HepG2 (cell line): ENCODE data around the gene DUS1L. TPM values are rescaled to one million over a fixed set of nuclear protein-coding genes. Genes with fewer than 3 reads are reported as not detected.
A peak's percentile ranks its signal among the peaks of the same experiment; 100 is the strongest.

ENCODE experiments used
- ATAC-seq: fragments of 200-7000 bp; cut with Tn5 transposase; 3 replicates; pipeline ENCODE4 v1.9.1; 2020; ENCODE audit warnings: mild to moderate bottlenecking, moderate library complexity
- BruUV-seq: library from RNA; stranded (reverse); fragments of 400-500 nt; replicated peaks from 2 replicates; lab custom pipeline; 2021; lab: Mats Ljungman, UMichigan
- CTCF ChIA-PET: fragments of 300-600 bp; formaldehyde crosslinking; extraction: SDS; loops from one replicate; lab custom pipeline; 2021; ENCODE audit warnings: low total read pairs, inconsistent platforms, low intra/inter-chr PET ratio; lab: Yijun Ruan, JAX
- POLR2A ChIA-PET: fragments of 350-600 bp; sonication (Branson Sonifier 250); formaldehyde crosslinking; loops from one replicate; lab custom pipeline; 2020; ENCODE audit warnings: antibody characterized with exemption, inconsistent platforms; lab: Yijun Ruan, JAX
- DNase-seq: peaks from one replicate; pipeline ENCODE4 v3.0.0-alpha.2; 2015; ENCODE audit warnings: low spot score
- FAIRE-seq: peaks from 3 replicates; lab custom pipeline; 2011; peaks lifted over from hg19 to GRCh38; lab: Jason Lieb, UNC
- H2AFZ ChIP-seq: one replicate; pipeline ENCODE4 v1.6.1; 2011; ENCODE audit warnings: low read length, inconsistent platforms
- H3K27ac ChIP-seq: fragments of 300-600 bp; 3 replicates; pipeline ENCODE4 v1.8.0; 2011; ENCODE audit warnings: mixed run types, mild to moderate bottlenecking, mixed read lengths, low read length, inconsistent platforms; ENCODE audit not compliant: insufficient read depth; ENCODE audit errors: extremely low read length
- H3K27me3 ChIP-seq, 2 experiments: fragments of 200-600 bp in 1 of 2; 2 replicates in 1 of 2; 3 replicates in 1 of 2; pipeline versions ENCODE4 v1.6.0 to v1.8.0; 2011; ENCODE audit warnings: low read length in 2 of 2, mild to moderate bottlenecking in 2 of 2, moderate library complexity in 2 of 2, inconsistent platforms in 1 of 2; ENCODE audit not compliant: insufficient read depth in 2 of 2, control insufficient read depth in 1 of 2
- H3K36me3 ChIP-seq, 2 experiments: fragments of 200-600 bp in 1 of 2; replicated peaks in 1 of 2; 2 replicates in 1 of 2; 3 replicates in 1 of 2; pipeline versions ENCODE4 v1.5.1 to v1.8.0; 2011; ENCODE audit warnings: low read length in 2 of 2, inconsistent platforms in 1 of 2; ENCODE audit not compliant: insufficient read depth in 2 of 2, control insufficient read depth in 1 of 2
- H3K4me1 ChIP-seq: 2 replicates; pipeline ENCODE4 v1.5.1; 2012; ENCODE audit warnings: low read length, inconsistent platforms; ENCODE audit not compliant: insufficient read depth
- H3K4me2 ChIP-seq: 2 replicates; pipeline ENCODE4 v1.6.0; 2011; ENCODE audit warnings: low read depth, low read length, inconsistent platforms
- H3K4me3 ChIP-seq, 3 experiments: fragments of 200-600 bp in 1 of 3; sonication (generic), shearing (Covaris generic) in 1 of 3; replicated peaks in 1 of 3; 2 replicates each; pipeline ENCODE4 v1.5.1; 2011 to 2016; ENCODE audit warnings: low read length in 3 of 3, inconsistent platforms in 2 of 3, low read depth in 2 of 3, mild to moderate bottlenecking in 2 of 3, control low read depth in 1 of 3, mixed read lengths in 1 of 3; ENCODE audit not compliant: insufficient read depth in 1 of 3
- H3K79me2 ChIP-seq: one replicate; pipeline ENCODE4 v1.6.1; 2011; ENCODE audit warnings: low read length, inconsistent platforms; ENCODE audit not compliant: insufficient read depth
- H3K9ac ChIP-seq: 2 replicates; pipeline ENCODE4 v1.6.0; 2011; ENCODE audit warnings: mild to moderate bottlenecking, low read depth, low read length, inconsistent platforms; ENCODE audit not compliant: insufficient read depth
- H3K9me3 ChIP-seq: 2 replicates; pipeline ENCODE4 v1.5.1; 2012; ENCODE audit warnings: mild to moderate bottlenecking, low read length
- H4K20me1 ChIP-seq: 2 replicates; pipeline ENCODE4 v1.6.0; 2011; ENCODE audit warnings: inconsistent platforms, mild to moderate bottlenecking, low read length, moderate library complexity; ENCODE audit not compliant: insufficient read depth
- ATF3 ChIP-seq: sonication (generic); formaldehyde crosslinking; IDR thresholded peaks from 2 replicates; pipeline ENCODE4 v1.4.0; 2020; ENCODE audit warnings: missing genetic modification reagents
- ATF4 ChIP-seq, 2 experiments: fragments of 450-650 bp in 1 of 2; sonication (generic) in 1 of 2; formaldehyde crosslinking; IDR thresholded peaks; 2 replicates each; pipeline versions ENCODE4 v1.5.0 to v1.8.0; 2020 to 2022; ENCODE audit warnings: mild to moderate bottlenecking in 1 of 2, missing genetic modification reagents in 1 of 2
- CAMTA2 ChIP-seq: sonication (generic); formaldehyde crosslinking; IDR thresholded peaks from 2 replicates; pipeline ENCODE4 v1.4.0; 2020; ENCODE audit warnings: mild to moderate bottlenecking, missing genetic modification reagents, borderline replicate concordance
- MAFK ChIP-seq, 2 experiments: IDR thresholded peaks in 1 of 2; conservative IDR thresholded peaks in 1 of 2; 2 replicates each; pipeline ENCODE4 v1.6.1; 2011; ENCODE audit warnings: improper control_type of control experiment in 2 of 2, low read length in 2 of 2
- MBNL3 ChIP-seq: fragments of 250-450 bp; sonication (Bioruptor Pico); conservative IDR thresholded peaks from 2 replicates; pipeline ENCODE4 v1.8.0; 2022; ENCODE audit warnings: mild to moderate bottlenecking, inconsistent platforms
- RBM39 ChIP-seq: fragments of 200-400 bp; formaldehyde crosslinking; IDR thresholded peaks from one replicate; pipeline ENCODE4 v1.6.1; 2018; ENCODE audit warnings: antibody characterized with exemption, mild to moderate bottlenecking, low read depth, low read length; ENCODE audit not compliant: poor library complexity, severe bottlenecking
- TFDP2 ChIP-seq: sonication (generic); formaldehyde crosslinking; IDR thresholded peaks from 2 replicates; pipeline ENCODE4 v1.4.0; 2020; ENCODE audit warnings: missing genetic modification reagents
- ZBTB34 ChIP-seq: sonication (generic); formaldehyde crosslinking; IDR thresholded peaks from 2 replicates; pipeline ENCODE4 v1.8.0; 2022; ENCODE audit warnings: mild to moderate bottlenecking, missing genetic modification reagents
- ZNF367 ChIP-seq: sonication (generic); formaldehyde crosslinking; IDR thresholded peaks from 2 replicates; pipeline ENCODE4 v1.4.0; 2020; ENCODE audit warnings: missing genetic modification reagents, borderline replicate concordance
- ZNF496 ChIP-seq: sonication (generic); formaldehyde crosslinking; IDR thresholded peaks from 2 replicates; pipeline ENCODE4 v1.8.1; 2023; ENCODE audit warnings: mild to moderate bottlenecking, moderate library complexity, missing genetic modification reagents; ENCODE audit not compliant: insufficient replicate concordance
- ZNF687 ChIP-seq: sonication (generic); formaldehyde crosslinking; IDR thresholded peaks from 2 replicates; pipeline ENCODE4 v1.5.1; 2020; ENCODE audit warnings: mild to moderate bottlenecking, missing genetic modification reagents, moderate library complexity
- WGBS: methylation state at CpG from one replicate; pipeline ENCODE4 v1.1.6; 2017; ENCODE audit warnings: low lambda C conversion rate; 5-methylcytosine and 5-hydroxymethylcytosine counted together
- in situ Hi-C: cut with HindIII; loops from 2 replicates; pipeline ENCODE4 v1.10.0; 2017; ENCODE audit warnings: low pct_unique_long_range_greater_than_20kb; ENCODE audit not compliant: extremely low pct_ligation_motif_present
- intact Hi-C: fragments of 100-400 bp; cut with micrococcal nuclease; formaldehyde crosslinking; loops from one replicate; pipeline ENCODE4 v1.10.0; 2022; ENCODE audit not compliant: unreplicated experiment
- polyA plus RNA-seq, 8 experiments: library from polyadenylated mRNA; depleted of rRNA in 3 of 8; stranded (reverse) in 7 of 8; unstranded in 1 of 8; fragments of >200 nt; fragmentation: Illumina TruSeq in 4 of 8; extraction: Trizol in 4 of 8; gene quantifications; 2 replicates each; pipeline versions ENCODE4 v1.2.1 to v1.2.3, GENCODE V29; 2011 to 2016; ENCODE audit warnings: low read depth in 4 of 8, missing spikeins in 1 of 8, mixed read lengths in 1 of 8; ENCODE audit not compliant: insufficient read depth in 1 of 8
- total RNA-seq, 5 experiments: library from RNA; depleted of rRNA; stranded (reverse); fragments of >200 nt; fragmentation: Illumina TruSeq; extraction: Trizol; gene quantifications; 2 replicates each; pipeline ENCODE4 v1.2.3, GENCODE V29; 2016; ENCODE audit warnings: low read depth in 1 of 5

Gene DUS1L
- total and polyA plus RNA-seq, 2 of the 13 experiments (the other 11 are each of a cell fraction or from before 2014, with no cell fraction given) = 81.0 to 109 TPM

- no peak; the same call in 1 of the 2 replicates for TF ChIP-seq ATF3 (CRISPR knock-in tag)
- peak; percentile 72 for TF ChIP-seq TFDP2 (CRISPR knock-in tag)
- TF ChIP-seq ATF4 (CRISPR knock-in tag; IDR thresholded peaks at IDR 0.05) = no peak
Measured at GRCh38 chr17:82037092-82037888, 28.3 kb downstream of the DUS1L start, which contains the start of gene DCXR (continued).

GRCh38 chr17:82036634-82037091 lies 28.9 kb downstream of the DUS1L start:
- H3K36me3 ChIP-seq = peaks cover 5 to 12% of the 10 kb centered on the region in 2 experiments
- in situ Hi-C loops (loop anchor here (5.0 kb wide), 1 partner anchor 121 kb away; no protein-coding TSS in a partner anchor), intact Hi-C loops (loop anchor here (1.0 to 5.0 kb wide), 5 partner anchors 13 to 116 kb away; partner anchors contain the start of genes GPS1, LRRC45 and RFNG)
- CTCF ChIA-PET = interaction anchor here (1.8 kb wide), 1 partner anchor 78 kb away, joined by 7 read pairs; no protein-coding TSS in a partner anchor
- ATAC-seq (no peak), DNase-seq (no peak), FAIRE-seq (no peak)
- no TSS peak for BruUV-seq
- no peak overlapping the region for H2AFZ ChIP-seq
- POLR2A ChIA-PET = interaction anchor here (0.9 to 6.2 kb wide), 10 partner anchors 14 to 215 kb away, joined by 3 to 112 read pairs (median 14); partner anchors contain the start of genes ARHGDIA, CENPX, FASN and LRRC45
- peak overlapping the region; percentile 95 for H3K4me2 ChIP-seq
- peaks cover 13% of the 10 kb centered on the region for H3K79me2 ChIP-seq
- peak overlapping the region; percentile 87 to 98 (median 93) for H3K4me3 ChIP-seq
- H3K27ac ChIP-seq = peak overlapping the region; percentile 91
- peaks cover 59% of the 10 kb centered on the region for H3K4me1 ChIP-seq
- WGBS = 18% methylated on average over 13 of the region's 23 CpGs
- peak overlapping the region; percentile 91 for H3K9ac ChIP-seq
- H4K20me1 ChIP-seq = peaks cover 20% of the 10 kb centered on the region
- no peaks in the 10 kb centered on the region for H3K27me3 ChIP-seq
- no peaks in the 10 kb centered on the region for H3K9me3 ChIP-seq
- TF ChIP-seq MBNL3 (CRISPR knock-in tag) = no peak
- TF ChIP-seq CAMTA2 = no peak
- TF ChIP-seq ZNF367 = no peak
- 0 out of 2 replicates have a peak, but pooled peaks have one; percentile 12 for TF ChIP-seq ZBTB34 (CRISPR knock-in tag)
- no peak for TF ChIP-seq MAFK (conservative IDR thresholded peaks at IDR 0.05 in 1 of 2, IDR thresholded peaks at IDR 0.05 in 1 of 2; ENCODE audit: low read length in 2 of 2)
- TF ChIP-seq RBM39 = no peak
- TF ChIP-seq ZNF687 (CRISPR knock-in tag) = no peak
- TF ChIP-seq ZNF496 (CRISPR knock-in tag) = no peak
